ENCODE results near the gene GLS.

DNA sequence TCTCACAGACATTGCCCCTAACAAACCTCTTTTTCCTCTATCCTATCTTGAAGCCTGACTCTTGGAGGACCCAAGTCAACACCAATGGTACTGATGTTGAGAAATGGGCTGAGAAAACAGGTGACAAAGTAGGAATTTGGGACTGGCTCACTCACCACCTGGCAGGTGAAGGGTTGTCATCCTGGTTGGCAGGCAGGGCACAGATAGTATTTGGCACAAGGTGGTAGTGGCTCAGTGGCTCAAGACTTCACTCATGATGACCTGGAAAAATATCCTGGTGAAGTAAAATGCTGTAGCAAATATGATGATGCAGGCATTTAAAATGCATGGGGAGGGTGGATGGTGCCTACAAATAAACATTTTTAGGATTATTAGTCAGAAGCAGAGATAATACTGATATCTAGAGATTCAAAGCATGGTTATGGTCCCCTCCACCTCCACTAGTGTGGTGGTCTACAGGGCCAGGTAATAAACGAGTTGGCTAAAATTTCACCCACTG is 38.0 kb upstream of the GLS start:
- no peak for TF ChIP-seq EP300 (IDR thresholded peaks at IDR 0.05; ENCODE audit: borderline replicate concordance)
- no peak for TF ChIP-seq YY1 (IDR thresholded peaks at IDR 0.05; ENCODE audit: low read depth)
- TF ChIP-seq FOXM1 (IDR thresholded peaks at IDR 0.05; ENCODE audit: borderline replicate concordance, low read depth): no peak
- no peak for TF ChIP-seq TAF1 (IDR thresholded peaks at IDR 0.05; ENCODE audit: low read depth)
- TF ChIP-seq, protein P1, sequence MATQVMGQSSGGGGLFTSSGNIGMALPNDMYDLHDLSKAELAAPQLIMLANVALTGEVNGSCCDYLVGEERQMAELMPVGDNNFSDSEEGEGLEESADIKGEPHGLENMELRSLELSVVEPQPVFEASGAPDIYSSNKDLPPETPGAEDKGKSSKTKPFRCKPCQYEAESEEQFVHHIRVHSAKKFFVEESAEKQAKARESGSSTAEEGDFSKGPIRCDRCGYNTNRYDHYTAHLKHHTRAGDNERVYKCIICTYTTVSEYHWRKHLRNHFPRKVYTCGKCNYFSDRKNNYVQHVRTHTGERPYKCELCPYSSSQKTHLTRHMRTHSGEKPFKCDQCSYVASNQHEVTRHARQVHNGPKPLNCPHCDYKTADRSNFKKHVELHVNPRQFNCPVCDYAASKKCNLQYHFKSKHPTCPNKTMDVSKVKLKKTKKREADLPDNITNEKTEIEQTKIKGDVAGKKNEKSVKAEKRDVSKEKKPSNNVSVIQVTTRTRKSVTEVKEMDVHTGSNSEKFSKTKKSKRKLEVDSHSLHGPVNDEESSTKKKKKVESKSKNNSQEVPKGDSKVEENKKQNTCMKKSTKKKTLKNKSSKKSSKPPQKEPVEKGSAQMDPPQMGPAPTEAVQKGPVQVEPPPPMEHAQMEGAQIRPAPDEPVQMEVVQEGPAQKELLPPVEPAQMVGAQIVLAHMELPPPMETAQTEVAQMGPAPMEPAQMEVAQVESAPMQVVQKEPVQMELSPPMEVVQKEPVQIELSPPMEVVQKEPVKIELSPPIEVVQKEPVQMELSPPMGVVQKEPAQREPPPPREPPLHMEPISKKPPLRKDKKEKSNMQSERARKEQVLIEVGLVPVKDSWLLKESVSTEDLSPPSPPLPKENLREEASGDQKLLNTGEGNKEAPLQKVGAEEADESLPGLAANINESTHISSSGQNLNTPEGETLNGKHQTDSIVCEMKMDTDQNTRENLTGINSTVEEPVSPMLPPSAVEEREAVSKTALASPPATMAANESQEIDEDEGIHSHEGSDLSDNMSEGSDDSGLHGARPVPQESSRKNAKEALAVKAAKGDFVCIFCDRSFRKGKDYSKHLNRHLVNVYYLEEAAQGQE (IDR thresholded peaks at IDR 0.05; ENCODE audit: low read depth): no peak
- TF ChIP-seq CEBPB (IDR thresholded peaks at IDR 0.05): no peak
- no peak for TF ChIP-seq NFIC (IDR thresholded peaks at IDR 0.05)
- TF ChIP-seq EGR1 (IDR thresholded peaks at IDR 0.05): no peak
- no peak for TF ChIP-seq RAD21 (IDR thresholded peaks at IDR 0.05; ENCODE audit: low read depth)
- no peak for TF ChIP-seq TEAD4 (IDR thresholded peaks at IDR 0.05)
- TF ChIP-seq MAX (IDR thresholded peaks at IDR 0.05): no peak

Measured in Ishikawa (cell line).